Liver (tissue), 9 donors: ENCODE measurements around the gene RPS6KA2. TPM values are rescaled to one million over a fixed set of nuclear protein-coding genes. Genes with fewer than 3 reads are reported as not detected.

Source experiments
- DNase-seq: peaks from one replicate; pipeline ENCODE4 v3.0.0-alpha.2; 2017; ENCODE audit warnings: low spot score
- H3K27ac ChIP-seq, 2 donors: one replicate each; pipeline ENCODE4 v1.7.0; 2013; ENCODE audit warnings: inconsistent platforms in 2 of 2, low read length in 2 of 2, control low read depth in 1 of 2, low read depth in 1 of 2, mild to moderate bottlenecking in 1 of 2
- H3K27me3 ChIP-seq, 4 donors: one replicate each; pipeline versions ENCODE4 v1.6.1 to v1.7.0; 2013; ENCODE audit warnings: low read length in 3 of 4, inconsistent platforms in 1 of 4, mild to moderate bottlenecking in 1 of 4, moderate library complexity in 1 of 4; ENCODE audit not compliant: control insufficient read depth in 4 of 4, insufficient read depth in 4 of 4
- H3K36me3 ChIP-seq, 4 donors: one replicate each; pipeline versions ENCODE4 v1.6.1 to v1.7.0; 2013; ENCODE audit warnings: low read length in 3 of 4, mild to moderate bottlenecking in 3 of 4, low read depth in 1 of 4, moderate library complexity in 1 of 4; ENCODE audit not compliant: control insufficient read depth in 4 of 4, insufficient read depth in 3 of 4
- H3K4me1 ChIP-seq, 4 donors: one replicate each; pipeline versions ENCODE4 v1.6.1 to v1.7.0; 2013; ENCODE audit warnings: low read length in 3 of 4, mild to moderate bottlenecking in 3 of 4, moderate library complexity in 1 of 4; ENCODE audit not compliant: control insufficient read depth in 4 of 4, insufficient read depth in 4 of 4
- H3K4me3 ChIP-seq, 3 donors: one replicate each; pipeline versions ENCODE4 v1.6.1 to v1.7.0; 2013; ENCODE audit warnings: low read length in 3 of 3, control low read depth in 1 of 3, low read depth in 1 of 3, mild to moderate bottlenecking in 1 of 3
- H3K9ac ChIP-seq, 2 donors: one replicate each; pipeline ENCODE4 v1.7.0; 2013; ENCODE audit warnings: low read length in 2 of 2, mild to moderate bottlenecking in 2 of 2, moderate library complexity in 2 of 2, control low read depth in 1 of 2, low read depth in 1 of 2
- H3K9me3 ChIP-seq, 4 donors: one replicate each; pipeline versions ENCODE4 v1.6.1 to v1.7.0; 2013; ENCODE audit warnings: low read length in 3 of 4; ENCODE audit not compliant: control insufficient read depth in 4 of 4
- EGR1 ChIP-seq, 2 donors: IDR thresholded peaks; 2 replicates each; pipeline ENCODE4 v1.6.1; 2016 to 2018; ENCODE audit warnings: antibody characterized with exemption in 2 of 2, low read depth in 2 of 2
- FOXA1 ChIP-seq: IDR thresholded peaks from 2 replicates; pipeline ENCODE4 v1.6.1; 2016; ENCODE audit warnings: antibody characterized with exemption
- FOXA2 ChIP-seq: IDR thresholded peaks from 2 replicates; pipeline ENCODE4 v1.6.1; 2016; ENCODE audit warnings: antibody characterized with exemption
- GABPA ChIP-seq, 2 donors: IDR thresholded peaks in 1 of 2; conservative IDR thresholded peaks in 1 of 2; 2 replicates each; pipeline ENCODE4 v1.6.1; 2016; ENCODE audit warnings: antibody characterized with exemption in 2 of 2, mild to moderate bottlenecking in 1 of 2, moderate library complexity in 1 of 2
- HNF4A ChIP-seq, 2 donors: conservative IDR thresholded peaks; 2 replicates each; pipeline ENCODE4 v1.6.1; 2016; ENCODE audit warnings: antibody characterized with exemption in 2 of 2, mild to moderate bottlenecking in 2 of 2
- HNF4G ChIP-seq: IDR thresholded peaks from 2 replicates; pipeline ENCODE4 v1.6.1; 2016; ENCODE audit warnings: antibody characterized with exemption
- JUND ChIP-seq, 2 donors: IDR thresholded peaks; 2 replicates each; pipeline ENCODE4 v1.6.1; 2016; ENCODE audit warnings: antibody characterized with exemption in 2 of 2
- MAX ChIP-seq: IDR thresholded peaks from 2 replicates; pipeline ENCODE4 v1.6.1; 2016; ENCODE audit warnings: antibody characterized with exemption
- NR2F2 ChIP-seq: IDR thresholded peaks from 2 replicates; pipeline ENCODE4 v1.6.1; 2016; ENCODE audit warnings: antibody characterized with exemption
- RAD21 ChIP-seq, 2 donors: IDR thresholded peaks; 2 replicates each; pipeline ENCODE4 v1.6.1; 2016; ENCODE audit warnings: antibody characterized with exemption in 2 of 2, mild to moderate bottlenecking in 2 of 2
- REST ChIP-seq: IDR thresholded peaks from 2 replicates; pipeline ENCODE4 v1.6.1; 2016; ENCODE audit warnings: antibody characterized with exemption, mild to moderate bottlenecking
- RXRA ChIP-seq, 2 donors: IDR thresholded peaks; 2 replicates each; pipeline ENCODE4 v1.6.1; 2017 to 2018; ENCODE audit warnings: antibody characterized with exemption in 2 of 2, mild to moderate bottlenecking in 1 of 2
- SP1 ChIP-seq: IDR thresholded peaks from 2 replicates; pipeline ENCODE4 v1.6.1; 2018; ENCODE audit warnings: antibody characterized with exemption, mild to moderate bottlenecking
- TAF1 ChIP-seq: conservative IDR thresholded peaks from 2 replicates; pipeline ENCODE4 v1.6.1; 2016; ENCODE audit warnings: antibody characterized with exemption, mild to moderate bottlenecking
- YY1 ChIP-seq: IDR thresholded peaks from 2 replicates; pipeline ENCODE4 v1.6.1; 2016; ENCODE audit warnings: antibody characterized with exemption, mild to moderate bottlenecking
- ZBTB33 ChIP-seq: IDR thresholded peaks from 2 replicates; pipeline ENCODE4 v1.6.1; 2016; ENCODE audit warnings: antibody characterized with exemption
- WGBS: extraction: QIAGEN DNeasy Blood & Tissue Kit; methylation state at CpG from one replicate; pipeline ENCODE4 v1.1.7; 2013; 5-methylcytosine and 5-hydroxymethylcytosine counted together
- polyA plus RNA-seq, 2 donors: library from polyadenylated mRNA; stranded (reverse) in 1 of 2; unstranded in 1 of 2; fragments of 200-250 nt in 1 of 2; fragments of >200 nt in 1 of 2; fragmentation: Nextera tagmentation in 1 of 2; extraction: Ambion mirVana in 1 of 2; gene quantifications; one replicate each; pipeline versions ENCODE4 v1.2.1 to v1.2.3, GENCODE V29; 2013 to 2015
- total RNA-seq, 2 donors: library from RNA; depleted of rRNA; stranded (reverse); fragments of >200 nt; gene quantifications; one replicate each; pipeline ENCODE4 v1.2.3, GENCODE V29; 2014
- TF ChIP-seq, protein P1 (sequence below): fragments of 150-350 bp; IDR thresholded peaks from 2 replicates; pipeline ENCODE4 v1.5.1; 2017; ENCODE audit warnings: improper control_type of control experiment, low read depth, low read length; ENCODE audit not compliant: missing input control
- TF ChIP-seq, protein P2 (sequence below): IDR thresholded peaks from 2 replicates; pipeline ENCODE4 v1.6.1; 2016; ENCODE audit warnings: antibody characterized with exemption
- donor health status: healthy.
- donor health status: healthy.
- donor health status: healthy.
- donor health status: healthy.
- donor health status: healthy.

RPS6KA2 gene
- total and polyA plus RNA-seq, 4 donors, result 2.5 to 9.0 (median 5.0) TPM

DNA sequence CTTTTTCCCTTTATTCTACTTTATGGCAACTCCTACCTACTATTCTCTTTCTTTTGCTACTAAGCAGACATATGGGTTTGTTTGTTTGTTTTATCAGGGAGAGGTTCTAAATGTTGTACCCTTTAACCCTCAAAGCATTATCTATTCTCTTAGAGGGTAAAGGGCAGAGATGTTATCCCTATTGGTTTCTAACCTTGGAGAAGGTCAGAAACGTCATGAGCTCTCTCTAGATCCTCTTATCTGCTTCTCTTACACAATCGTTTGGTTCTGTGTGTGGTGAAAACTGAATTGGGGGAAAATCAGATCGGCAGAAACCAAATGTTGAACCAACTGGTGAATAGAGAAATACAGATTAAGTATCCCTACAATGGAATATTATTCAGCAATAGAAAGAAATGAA, 237.9 kb downstream of the RPS6KA2 start (continued):
- TF ChIP-seq REST (peak; percentile 49), YY1 (peak; percentile 49), RAD21 (IDR thresholded peaks at IDR 0.05) (peak; percentile 28 to 40), HNF4G (peak; percentile 65)

DNA sequence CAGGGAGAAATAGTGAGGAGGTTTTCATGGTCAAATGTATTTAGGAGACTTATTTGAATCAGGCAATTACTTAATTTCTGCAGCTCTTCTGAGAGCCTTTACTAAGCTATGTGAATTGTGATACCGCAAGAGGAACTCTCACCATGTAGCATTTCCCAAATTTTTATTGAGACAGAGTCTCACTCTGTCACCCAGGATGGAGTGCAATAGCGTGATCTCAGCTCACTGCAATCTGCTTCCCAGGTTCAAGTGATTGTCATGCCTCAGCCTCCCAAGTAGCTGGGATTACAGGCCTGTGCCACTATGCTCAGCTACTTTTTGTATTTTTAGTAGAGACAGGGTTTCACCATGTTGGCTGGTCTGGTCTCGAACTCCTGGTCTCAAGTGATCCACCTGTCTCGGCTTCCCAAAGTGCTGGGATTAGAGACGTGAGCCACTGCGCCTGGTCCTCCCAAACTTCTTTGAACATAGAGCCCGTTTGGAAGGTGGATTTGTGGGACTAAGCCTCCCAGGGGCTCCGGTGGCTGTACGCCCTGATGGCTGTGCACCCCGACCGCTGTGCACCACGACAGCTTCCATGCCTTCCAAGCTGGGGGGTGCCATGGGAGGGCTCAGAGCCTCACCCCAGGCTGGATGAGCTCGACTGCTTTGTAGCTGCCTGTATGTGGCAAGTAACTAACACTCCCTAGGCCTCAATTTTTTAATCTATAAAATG, 238.6 kb downstream of the RPS6KA2 start:
- Histone ChIP-seq H3K27ac (peak overlapping the region; percentile 77 to 89), H3K9ac (peak overlapping the region in 1 of 2 donors; percentile 42), H3K4me1 (peaks cover 21 to 43% (median 35%) of the 10 kb centered on the region in 4 donors), H3K4me3 (no peak overlapping the region), H3K27me3 (no peaks in the 10 kb centered on the region), H3K9me3 (no peaks in the 10 kb centered on the region), H3K36me3 (no peaks in the 10 kb centered on the region)
- no peak for DNase-seq
- TF ChIP-seq, protein P1, sequence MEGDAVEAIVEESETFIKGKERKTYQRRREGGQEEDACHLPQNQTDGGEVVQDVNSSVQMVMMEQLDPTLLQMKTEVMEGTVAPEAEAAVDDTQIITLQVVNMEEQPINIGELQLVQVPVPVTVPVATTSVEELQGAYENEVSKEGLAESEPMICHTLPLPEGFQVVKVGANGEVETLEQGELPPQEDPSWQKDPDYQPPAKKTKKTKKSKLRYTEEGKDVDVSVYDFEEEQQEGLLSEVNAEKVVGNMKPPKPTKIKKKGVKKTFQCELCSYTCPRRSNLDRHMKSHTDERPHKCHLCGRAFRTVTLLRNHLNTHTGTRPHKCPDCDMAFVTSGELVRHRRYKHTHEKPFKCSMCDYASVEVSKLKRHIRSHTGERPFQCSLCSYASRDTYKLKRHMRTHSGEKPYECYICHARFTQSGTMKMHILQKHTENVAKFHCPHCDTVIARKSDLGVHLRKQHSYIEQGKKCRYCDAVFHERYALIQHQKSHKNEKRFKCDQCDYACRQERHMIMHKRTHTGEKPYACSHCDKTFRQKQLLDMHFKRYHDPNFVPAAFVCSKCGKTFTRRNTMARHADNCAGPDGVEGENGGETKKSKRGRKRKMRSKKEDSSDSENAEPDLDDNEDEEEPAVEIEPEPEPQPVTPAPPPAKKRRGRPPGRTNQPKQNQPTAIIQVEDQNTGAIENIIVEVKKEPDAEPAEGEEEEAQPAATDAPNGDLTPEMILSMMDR, result no peak
- TF ChIP-seq MAX (no peak), HNF4A (conservative IDR thresholded peaks at IDR 0.05) (peak in 1 of 2 donors; percentile 2), FOXA1 (no peak), SP1 (no peak), RXRA (IDR thresholded peaks at IDR 0.05) (no peak)
- TF ChIP-seq, protein P2, sequence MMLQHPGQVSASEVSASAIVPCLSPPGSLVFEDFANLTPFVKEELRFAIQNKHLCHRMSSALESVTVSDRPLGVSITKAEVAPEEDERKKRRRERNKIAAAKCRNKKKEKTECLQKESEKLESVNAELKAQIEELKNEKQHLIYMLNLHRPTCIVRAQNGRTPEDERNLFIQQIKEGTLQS, result peak; percentile 18
- 86% methylated on average over 13 of the region's 13 CpGs for WGBS

- H3K27ac ChIP-seq, result peak overlapping the region; percentile 77 to 89
- TF ChIP-seq RAD21 (IDR thresholded peaks at IDR 0.05) (peak; percentile 25 to 28), HNF4G (peak; percentile 66), RXRA (IDR thresholded peaks at IDR 0.05) (peak; percentile 96 to 98), FOXA2 (peak; percentile 40), GABPA (IDR thresholded peaks at IDR 0.05 in 1 of 2, conservative IDR thresholded peaks at IDR 0.05 in 1 of 2) (peak in 1 of 2 donors; percentile 65), ZBTB33 (peak; percentile 82), NR2F2 (peak; percentile 85), TAF1 (no peak), HNF4A (conservative IDR thresholded peaks at IDR 0.05) (peak; percentile 86 to 88), EGR1 (IDR thresholded peaks at IDR 0.05; ENCODE audit: low read depth in 2 of 2) (peak; percentile 81 to 87), YY1 (peak; percentile 67), JUND (IDR thresholded peaks at IDR 0.05) (peak; percentile 83 to 86), FOXA1 (no peak), MAX (peak; percentile 68)
- TF ChIP-seq, protein P1, result no peak
Observed at GRCh38 chr6:166387642-166388289, 239.3 kb downstream of the RPS6KA2 start.

More at GRCh38 chr6:166387642-166388289, 239.3 kb downstream of the RPS6KA2 start:
- DNase-seq, result no peak
- Histone ChIP-seq H3K4me1 (peaks cover 16 to 38% (median 32%) of the 10 kb centered on the region in 4 donors), H3K4me3 (peak overlapping the region in 2 of 3 donors; percentile 1 to 44), H3K9me3 (no peaks in the 10 kb centered on the region), H3K9ac (peak overlapping the region in 1 of 2 donors; percentile 42), H3K27me3 (no peaks in the 10 kb centered on the region), H3K36me3 (no peaks in the 10 kb centered on the region)
- WGBS, result 30% methylated on average over 5 of the region's 5 CpGs
